ENCODE measurements around the gene ACKR1.

DNA sequence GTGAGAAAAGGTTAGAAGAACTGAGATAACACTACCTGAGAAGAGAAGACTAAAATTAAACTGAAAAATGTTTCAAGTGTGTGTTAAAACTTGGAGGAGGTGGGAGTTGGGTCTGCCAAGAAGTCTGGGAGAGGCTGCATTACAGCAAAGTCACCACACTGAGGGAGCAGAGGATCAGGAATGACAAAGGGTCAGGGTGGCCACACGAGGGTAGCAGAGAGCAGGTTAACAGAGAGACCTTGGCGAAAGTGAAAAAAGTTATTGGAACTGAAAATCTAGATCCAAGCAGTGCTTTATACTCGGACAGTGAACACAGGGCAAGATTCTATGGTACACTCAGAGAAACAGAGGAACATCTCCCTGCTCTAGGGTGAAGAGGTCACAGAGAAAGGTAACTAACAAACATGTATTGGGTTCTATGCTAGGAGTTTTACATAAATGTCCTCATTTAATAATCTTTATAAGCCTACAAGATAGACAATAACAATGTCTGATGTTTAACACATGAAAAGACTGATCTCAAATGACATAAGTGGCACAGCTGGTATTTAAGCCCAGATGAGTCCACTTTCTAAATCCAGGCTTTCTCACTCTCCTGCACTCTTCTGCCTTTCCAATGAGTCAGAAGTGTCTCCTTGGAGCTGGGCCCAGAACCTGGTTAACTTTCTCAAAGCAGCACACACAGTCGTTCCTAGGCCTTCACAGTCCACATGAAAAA is 43.5 kb upstream of the ACKR1 start:
- no peak for TF ChIP-seq IRF2 (CRISPR knock-in tag; IDR thresholded peaks at IDR 0.05)
- TF ChIP-seq, protein P1, sequence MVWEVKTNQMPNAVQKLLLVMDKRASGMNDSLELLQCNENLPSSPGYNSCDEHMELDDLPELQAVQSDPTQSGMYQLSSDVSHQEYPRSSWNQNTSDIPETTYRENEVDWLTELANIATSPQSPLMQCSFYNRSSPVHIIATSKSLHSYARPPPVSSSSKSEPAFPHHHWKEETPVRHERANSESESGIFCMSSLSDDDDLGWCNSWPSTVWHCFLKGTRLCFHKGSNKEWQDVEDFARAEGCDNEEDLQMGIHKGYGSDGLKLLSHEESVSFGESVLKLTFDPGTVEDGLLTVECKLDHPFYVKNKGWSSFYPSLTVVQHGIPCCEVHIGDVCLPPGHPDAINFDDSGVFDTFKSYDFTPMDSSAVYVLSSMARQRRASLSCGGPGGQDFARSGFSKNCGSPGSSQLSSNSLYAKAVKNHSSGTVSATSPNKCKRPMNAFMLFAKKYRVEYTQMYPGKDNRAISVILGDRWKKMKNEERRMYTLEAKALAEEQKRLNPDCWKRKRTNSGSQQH (CRISPR knock-in tag; IDR thresholded peaks at IDR 0.05; ENCODE audit: low read depth) = no peak
- TF ChIP-seq, protein P2, sequence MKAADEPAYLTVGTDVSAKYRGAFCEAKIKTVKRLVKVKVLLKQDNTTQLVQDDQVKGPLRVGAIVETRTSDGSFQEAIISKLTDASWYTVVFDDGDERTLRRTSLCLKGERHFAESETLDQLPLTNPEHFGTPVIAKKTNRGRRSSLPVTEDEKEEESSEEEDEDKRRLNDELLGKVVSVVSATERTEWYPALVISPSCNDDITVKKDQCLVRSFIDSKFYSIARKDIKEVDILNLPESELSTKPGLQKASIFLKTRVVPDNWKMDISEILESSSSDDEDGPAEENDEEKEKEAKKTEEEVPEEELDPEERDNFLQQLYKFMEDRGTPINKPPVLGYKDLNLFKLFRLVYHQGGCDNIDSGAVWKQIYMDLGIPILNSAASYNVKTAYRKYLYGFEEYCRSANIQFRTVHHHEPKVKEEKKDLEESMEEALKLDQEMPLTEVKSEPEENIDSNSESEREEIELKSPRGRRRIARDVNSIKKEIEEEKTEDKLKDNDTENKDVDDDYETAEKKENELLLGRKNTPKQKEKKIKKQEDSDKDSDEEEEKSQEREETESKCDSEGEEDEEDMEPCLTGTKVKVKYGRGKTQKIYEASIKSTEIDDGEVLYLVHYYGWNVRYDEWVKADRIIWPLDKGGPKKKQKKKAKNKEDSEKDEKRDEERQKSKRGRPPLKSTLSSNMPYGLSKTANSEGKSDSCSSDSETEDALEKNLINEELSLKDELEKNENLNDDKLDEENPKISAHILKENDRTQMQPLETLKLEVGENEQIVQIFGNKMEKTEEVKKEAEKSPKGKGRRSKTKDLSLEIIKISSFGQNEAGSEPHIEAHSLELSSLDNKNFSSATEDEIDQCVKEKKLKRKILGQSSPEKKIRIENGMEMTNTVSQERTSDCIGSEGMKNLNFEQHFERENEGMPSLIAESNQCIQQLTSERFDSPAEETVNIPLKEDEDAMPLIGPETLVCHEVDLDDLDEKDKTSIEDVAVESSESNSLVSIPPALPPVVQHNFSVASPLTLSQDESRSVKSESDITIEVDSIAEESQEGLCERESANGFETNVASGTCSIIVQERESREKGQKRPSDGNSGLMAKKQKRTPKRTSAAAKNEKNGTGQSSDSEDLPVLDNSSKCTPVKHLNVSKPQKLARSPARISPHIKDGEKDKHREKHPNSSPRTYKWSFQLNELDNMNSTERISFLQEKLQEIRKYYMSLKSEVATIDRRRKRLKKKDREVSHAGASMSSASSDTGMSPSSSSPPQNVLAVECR (CRISPR knock-in tag; IDR thresholded peaks at IDR 0.05; ENCODE audit: borderline replicate concordance) = no peak
- TF ChIP-seq, protein P3, sequence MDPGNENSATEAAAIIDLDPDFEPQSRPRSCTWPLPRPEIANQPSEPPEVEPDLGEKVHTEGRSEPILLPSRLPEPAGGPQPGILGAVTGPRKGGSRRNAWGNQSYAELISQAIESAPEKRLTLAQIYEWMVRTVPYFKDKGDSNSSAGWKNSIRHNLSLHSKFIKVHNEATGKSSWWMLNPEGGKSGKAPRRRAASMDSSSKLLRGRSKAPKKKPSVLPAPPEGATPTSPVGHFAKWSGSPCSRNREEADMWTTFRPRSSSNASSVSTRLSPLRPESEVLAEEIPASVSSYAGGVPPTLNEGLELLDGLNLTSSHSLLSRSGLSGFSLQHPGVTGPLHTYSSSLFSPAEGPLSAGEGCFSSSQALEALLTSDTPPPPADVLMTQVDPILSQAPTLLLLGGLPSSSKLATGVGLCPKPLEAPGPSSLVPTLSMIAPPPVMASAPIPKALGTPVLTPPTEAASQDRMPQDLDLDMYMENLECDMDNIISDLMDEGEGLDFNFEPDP (CRISPR knock-in tag; conservative IDR thresholded peaks at IDR 0.05) = no peak

Measured in HepG2 (cell line).